Ishikawa (cell line): ENCODE data around the gene RBP3.

Experiments used
- CEBPB ChIP-seq: IDR thresholded peaks from 2 replicates; pipeline ENCODE4 v1.6.1; 2012
- CREB1 ChIP-seq: IDR thresholded peaks from 2 replicates; pipeline ENCODE4 v1.6.1; 2012; ENCODE audit warnings: low read depth
- EGR1 ChIP-seq: IDR thresholded peaks from 2 replicates; pipeline ENCODE4 v1.6.1; 2012
- EP300 ChIP-seq: IDR thresholded peaks from 2 replicates; pipeline ENCODE4 v1.6.1; 2012; ENCODE audit warnings: borderline replicate concordance
- FOXM1 ChIP-seq: IDR thresholded peaks from 2 replicates; pipeline ENCODE4 v1.6.1; 2012; ENCODE audit warnings: low read depth, borderline replicate concordance
- MAX ChIP-seq: IDR thresholded peaks from 2 replicates; pipeline ENCODE4 v1.6.1; 2012
- NFIC ChIP-seq: IDR thresholded peaks from 2 replicates; pipeline ENCODE4 v1.6.1; 2012
- RAD21 ChIP-seq: IDR thresholded peaks from 2 replicates; pipeline ENCODE4 v1.6.1; 2012; ENCODE audit warnings: low read depth
- REST ChIP-seq: IDR thresholded peaks from 2 replicates; pipeline ENCODE4 v1.6.1; 2012; ENCODE audit warnings: low read depth, mild to moderate bottlenecking
- TAF1 ChIP-seq: IDR thresholded peaks from 2 replicates; pipeline ENCODE4 v1.6.1; 2012; ENCODE audit warnings: low read depth, mild to moderate bottlenecking
- TCF12 ChIP-seq: IDR thresholded peaks from 2 replicates; pipeline ENCODE4 v1.6.1; 2012; ENCODE audit warnings: low read depth
- TEAD4 ChIP-seq: IDR thresholded peaks from 2 replicates; pipeline ENCODE4 v1.6.1; 2012
- USF1 ChIP-seq: IDR thresholded peaks from 2 replicates; pipeline ENCODE4 v1.6.1; 2012
- YY1 ChIP-seq: IDR thresholded peaks from 2 replicates; pipeline ENCODE4 v1.6.1; 2012; ENCODE audit warnings: low read depth
- ZBTB7A ChIP-seq: IDR thresholded peaks from 2 replicates; pipeline ENCODE4 v1.6.1; 2012; ENCODE audit warnings: low read depth

Gene RBP3

GRCh38 chr10:47322300-47323061 is 25.7 kb upstream of the RBP3 start, which contains the start of gene GDF2:
TSS of gene GDF2 (plus strand) at chr10:47322454. CDS start at chr10:47322669, 215 bp downstream.
- no peak for TF ChIP-seq TAF1
- TF ChIP-seq TCF12: no peak
- no peak for TF ChIP-seq ZBTB7A

GRCh38 chr10:47323087-47323486 is 25.1 kb upstream of the RBP3 start:
- TF ChIP-seq TAF1: no peak
- no peak for TF ChIP-seq EP300
- TF ChIP-seq CREB1: no peak
- no peak for TF ChIP-seq NFIC
- TF ChIP-seq RAD21: no peak
- no peak for TF ChIP-seq USF1
- no peak for TF ChIP-seq EGR1
- no peak for TF ChIP-seq ZBTB7A
- no peak for TF ChIP-seq MAX
- no peak for TF ChIP-seq TEAD4
- TF ChIP-seq TCF12: no peak
- TF ChIP-seq YY1: no peak

GRCh38 chr10:47323636-47324296 is 24.4 kb upstream of the RBP3 start:
- TF ChIP-seq YY1: no peak
- no peak for TF ChIP-seq EP300
- TF ChIP-seq CEBPB: no peak
- TF ChIP-seq FOXM1: no peak
- no peak for TF ChIP-seq USF1
- TF ChIP-seq CREB1: no peak
- TF ChIP-seq EGR1: no peak
- no peak for TF ChIP-seq TAF1
- TF ChIP-seq REST: no peak
- TF ChIP-seq ZBTB7A: no peak
- no peak for TF ChIP-seq TCF12
- no peak for TF ChIP-seq MAX
- no peak for TF ChIP-seq TEAD4

GRCh38 chr10:47325303-47326291 is 22.6 kb upstream of the RBP3 start:
- TF ChIP-seq RAD21 (no peak), CREB1 (no peak)

- peak; percentile 36; the same call in 1 of the 2 replicates for TF ChIP-seq USF1
- TF ChIP-seq ZBTB7A: no peak
Measured at GRCh38 chr10:47326306-47326926, 21.7 kb upstream of the RBP3 start.

GRCh38 chr10:47326927-47327330 is 21.2 kb upstream of the RBP3 start:
- TF ChIP-seq REST (no peak), TEAD4 (no peak), NFIC (no peak), MAX (no peak), YY1 (no peak), CEBPB (no peak), ZBTB7A (no peak), EP300 (no peak), TAF1 (no peak), USF1 (no peak), FOXM1 (no peak), EGR1 (no peak)
